GM10847 (cell line): Measurements from ENCODE around the gene RBBP5.

Source experiments
- POLR2A ChIP-seq: IDR thresholded peaks from 2 replicates; pipeline ENCODE4 v1.6.1; 2011; ENCODE audit not compliant: insufficient read length; ENCODE audit errors: extremely low read depth

The RBBP5 gene

DNA sequence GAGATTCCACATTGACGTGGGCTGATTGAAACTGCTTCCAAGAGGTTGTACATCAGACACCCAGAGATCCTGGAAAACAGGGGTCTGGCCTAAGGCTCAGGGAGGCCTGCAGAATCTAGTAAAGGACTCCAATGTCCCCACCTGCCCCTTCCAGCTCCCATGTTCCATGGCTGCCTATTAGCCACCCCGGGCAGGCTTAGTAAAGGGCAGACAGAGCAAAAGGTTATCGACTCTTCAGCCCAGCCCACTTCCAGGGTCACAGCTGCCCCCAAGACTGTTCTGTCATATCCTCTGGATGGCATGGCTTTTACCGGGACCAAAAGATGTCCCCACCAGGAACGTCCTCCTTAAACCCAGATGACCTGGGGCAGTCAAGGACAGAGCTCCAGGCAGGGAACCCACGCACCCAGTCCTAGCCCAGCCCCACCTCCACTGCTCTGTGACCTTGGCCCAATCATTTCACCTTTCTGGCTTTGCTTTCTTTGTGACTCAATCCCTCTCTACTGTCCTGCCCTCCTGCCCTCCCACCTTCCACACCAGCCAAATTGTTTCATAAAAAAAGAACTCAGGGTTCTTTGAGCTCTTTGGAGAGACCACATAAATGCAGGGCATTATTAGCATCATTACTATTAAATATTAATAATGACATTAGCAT lies 83.5 kb downstream of the RBBP5 start:
- no peak for TF ChIP-seq POLR2A

- no peak for TF ChIP-seq POLR2A
These were observed 84.2 kb downstream of the RBBP5 start for GRCh38 chr1:205037539-205037938.
